Measurements from ENCODE around the gene C21orf91.

Gene C21orf91

GRCh38 chr21:17821121-17821520, 2.0 kb upstream of the C21orf91 start:
- Histone ChIP-seq H3K9me3 (ENCODE audit: insufficient read depth, low read depth, low read length) (no peaks in the 10 kb centered on the region; the same call in 1 of the 2 replicates), H3K9me2 (replicated peaks; ENCODE audit: low read depth, low read length) (no peaks in the 10 kb centered on the region), H3F3A (ENCODE audit: low read depth) (no peaks in the 10 kb centered on the region), H3K79me2 (ENCODE audit: insufficient read depth, low read length) (peaks cover 42% of the 10 kb centered on the region), H3K4me1 (ENCODE audit: insufficient read depth, low read length, poor library complexity, severe bottlenecking) (peaks cover 26% of the 10 kb centered on the region), H3K27me3 (ENCODE audit: insufficient read depth, low read length, poor library complexity, severe bottlenecking) (peaks cover 5% of the 10 kb centered on the region), H3K9ac (ENCODE audit: low read depth, low read length, poor library complexity, severe bottlenecking) (no peak overlapping the region), H3K4me2 (ENCODE audit: low read depth, low read length, poor library complexity, severe bottlenecking) (peak overlapping the region; percentile 85), H3K36me3 (ENCODE audit: insufficient read depth, low read length) (no peaks in the 10 kb centered on the region), H3K4me3 (ENCODE audit: low read length, poor library complexity, severe bottlenecking) (peak overlapping the region; percentile 89), H2AFZ (ENCODE audit: low read length) (no peak overlapping the region), H4K20me1 (ENCODE audit: insufficient read depth, low read length, poor library complexity, severe bottlenecking) (peaks cover 30% of the 10 kb centered on the region)
- TF ChIP-seq, protein P1, sequence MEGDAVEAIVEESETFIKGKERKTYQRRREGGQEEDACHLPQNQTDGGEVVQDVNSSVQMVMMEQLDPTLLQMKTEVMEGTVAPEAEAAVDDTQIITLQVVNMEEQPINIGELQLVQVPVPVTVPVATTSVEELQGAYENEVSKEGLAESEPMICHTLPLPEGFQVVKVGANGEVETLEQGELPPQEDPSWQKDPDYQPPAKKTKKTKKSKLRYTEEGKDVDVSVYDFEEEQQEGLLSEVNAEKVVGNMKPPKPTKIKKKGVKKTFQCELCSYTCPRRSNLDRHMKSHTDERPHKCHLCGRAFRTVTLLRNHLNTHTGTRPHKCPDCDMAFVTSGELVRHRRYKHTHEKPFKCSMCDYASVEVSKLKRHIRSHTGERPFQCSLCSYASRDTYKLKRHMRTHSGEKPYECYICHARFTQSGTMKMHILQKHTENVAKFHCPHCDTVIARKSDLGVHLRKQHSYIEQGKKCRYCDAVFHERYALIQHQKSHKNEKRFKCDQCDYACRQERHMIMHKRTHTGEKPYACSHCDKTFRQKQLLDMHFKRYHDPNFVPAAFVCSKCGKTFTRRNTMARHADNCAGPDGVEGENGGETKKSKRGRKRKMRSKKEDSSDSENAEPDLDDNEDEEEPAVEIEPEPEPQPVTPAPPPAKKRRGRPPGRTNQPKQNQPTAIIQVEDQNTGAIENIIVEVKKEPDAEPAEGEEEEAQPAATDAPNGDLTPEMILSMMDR (conservative IDR thresholded peaks at IDR 0.05; ENCODE audit: low read length): no peak

DNA sequence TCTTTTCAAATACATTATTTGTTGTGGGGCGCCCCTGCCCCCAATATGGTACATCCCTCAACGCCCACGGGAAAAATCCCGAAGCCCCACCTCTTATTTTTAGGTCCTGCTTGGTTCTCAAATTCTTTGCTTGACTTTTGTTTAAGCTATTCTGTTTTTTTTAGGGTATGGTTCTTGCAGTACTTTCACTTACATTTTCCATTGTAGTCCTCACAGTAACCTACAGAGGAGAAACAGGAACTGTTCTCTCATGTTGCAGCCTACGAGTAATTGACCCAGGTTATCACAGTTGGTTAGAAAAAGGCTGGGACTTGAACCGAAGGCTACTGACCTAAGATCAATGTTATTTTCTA, 697 bp upstream of the C21orf91 start:
- Histone ChIP-seq H3K9me2 (replicated peaks; ENCODE audit: low read depth, low read length) (no peaks in the 10 kb centered on the region), H3K9me3 (ENCODE audit: insufficient read depth, low read depth, low read length) (no peaks in the 10 kb centered on the region), H2AFZ (ENCODE audit: low read length) (peak overlapping the region; percentile 65), H3K4me3 (ENCODE audit: low read length, poor library complexity, severe bottlenecking) (peak overlapping the region; percentile 89), H3K36me3 (ENCODE audit: insufficient read depth, low read length) (0 out of 2 replicates have a peak, but pooled peaks cover under 1% of the 10 kb centered on the region), H3K4me2 (ENCODE audit: low read depth, low read length, poor library complexity, severe bottlenecking) (peak overlapping the region; percentile 85), H3K4me1 (ENCODE audit: insufficient read depth, low read length, poor library complexity, severe bottlenecking) (peaks cover 36% of the 10 kb centered on the region), H3K27me3 (ENCODE audit: insufficient read depth, low read length, poor library complexity, severe bottlenecking) (peaks cover 5% of the 10 kb centered on the region), H4K20me1 (ENCODE audit: insufficient read depth, low read length, poor library complexity, severe bottlenecking) (peaks cover 42% of the 10 kb centered on the region), H3K9ac (ENCODE audit: low read depth, low read length, poor library complexity, severe bottlenecking) (peak overlapping the region; percentile 96), H3K79me2 (ENCODE audit: insufficient read depth, low read length) (peaks cover 55% of the 10 kb centered on the region), H3F3A (ENCODE audit: low read depth) (no peaks in the 10 kb centered on the region)
- no peak for TF ChIP-seq EZH2phosphoT487 (IDR thresholded peaks at IDR 0.05; ENCODE audit: borderline replicate concordance)
- TF ChIP-seq, protein P1 (conservative IDR thresholded peaks at IDR 0.05; ENCODE audit: low read length): no peak

DNA sequence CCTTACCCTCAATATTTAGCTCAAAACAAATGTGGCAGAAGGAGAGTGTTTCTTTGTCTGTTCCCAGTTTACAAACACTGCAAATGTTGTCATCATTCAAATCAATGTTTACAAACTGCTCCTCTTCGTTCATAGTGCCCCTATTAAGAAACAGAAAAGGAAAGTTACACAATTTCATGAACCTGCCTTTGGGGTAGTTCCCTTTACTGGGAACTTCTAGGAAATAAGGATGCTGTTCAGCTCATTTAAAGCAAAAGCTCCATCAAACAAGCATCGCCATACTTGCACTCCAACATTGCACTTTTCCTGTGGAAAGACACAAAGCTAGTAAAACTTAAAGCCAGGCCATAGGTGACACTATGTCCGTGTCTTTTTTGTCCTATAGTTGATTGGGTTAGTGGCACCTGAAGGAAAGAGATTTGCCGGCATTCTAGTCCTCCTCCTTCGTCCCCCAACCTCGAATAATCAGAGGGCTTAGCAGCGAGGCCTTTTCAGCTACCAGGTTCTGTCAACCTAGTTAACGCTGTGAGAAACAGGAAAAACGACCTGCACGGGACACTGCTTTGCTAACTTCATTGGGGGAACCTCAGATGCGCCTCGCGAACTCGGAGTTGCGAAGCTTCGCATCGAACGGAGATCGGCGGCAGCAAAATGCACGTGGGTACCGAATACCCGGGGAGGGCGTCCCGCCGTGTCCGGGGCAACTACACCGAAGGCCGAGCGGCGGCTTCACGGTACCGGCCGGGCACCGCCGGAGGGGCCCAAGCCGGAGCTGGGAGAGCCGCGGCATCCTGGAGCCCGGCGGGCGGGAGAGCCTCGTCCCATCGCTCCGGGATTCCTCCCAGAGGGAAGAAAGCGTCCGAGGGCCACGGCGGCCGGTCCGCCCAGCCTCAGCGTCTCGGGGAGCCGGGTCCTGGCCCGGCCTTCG, 706 bp downstream of the C21orf91 start:
- peaks cover 5% of the 10 kb centered on the region for H3K27me3 ChIP-seq (ENCODE audit: insufficient read depth, low read length, poor library complexity, severe bottlenecking)
- no peaks in the 10 kb centered on the region for H3F3A ChIP-seq (ENCODE audit: low read depth)
- H3K36me3 ChIP-seq (ENCODE audit: insufficient read depth, low read length): peaks cover 10% of the 10 kb centered on the region
- peak overlapping the region; percentile 91 for H3K4me2 ChIP-seq (ENCODE audit: low read depth, low read length, poor library complexity, severe bottlenecking)
- peaks cover 49% of the 10 kb centered on the region for H3K4me1 ChIP-seq (ENCODE audit: insufficient read depth, low read length, poor library complexity, severe bottlenecking)
- no peaks in the 10 kb centered on the region for H3K9me3 ChIP-seq (ENCODE audit: insufficient read depth, low read depth, low read length)
- peak overlapping the region; percentile 65 for H2AFZ ChIP-seq (ENCODE audit: low read length)
- peak overlapping the region; percentile 96 for H3K9ac ChIP-seq (ENCODE audit: low read depth, low read length, poor library complexity, severe bottlenecking)
- H4K20me1 ChIP-seq (ENCODE audit: insufficient read depth, low read length, poor library complexity, severe bottlenecking): peaks cover 55% of the 10 kb centered on the region
- H3K4me3 ChIP-seq (ENCODE audit: low read length, poor library complexity, severe bottlenecking): peak overlapping the region; percentile 89
- TF ChIP-seq, protein P1 (conservative IDR thresholded peaks at IDR 0.05; ENCODE audit: low read length): no peak
- TF ChIP-seq EZH2phosphoT487 (IDR thresholded peaks at IDR 0.05; ENCODE audit: borderline replicate concordance): no peak
- H3K79me2 ChIP-seq (ENCODE audit: insufficient read depth, low read length): peaks cover 69% of the 10 kb centered on the region
- H3K9me2 ChIP-seq (replicated peaks; ENCODE audit: low read depth, low read length): no peaks in the 10 kb centered on the region

Data from Loucy (cell line).